ENCODE measurements around the gene SFMBT1.

- TF ChIP-seq CTCF (IDR thresholded peaks at IDR 0.05) (no peak), POLR2A (IDR thresholded peaks at IDR 0.05) (no peak)
These were observed 7.0 kb downstream of the SFMBT1 start for GRCh38 chr3:53038679-53039375.
